IMR-90 (cell line): ENCODE data around the gene PPM1M. TPM values are rescaled to one million over a fixed set of nuclear protein-coding genes. Genes with fewer than 3 reads are reported as not detected.
A peak's percentile ranks its signal among the peaks of the same experiment; 100 is the strongest.

ENCODE experiments used
- ATAC-seq: fragments of 200-7000 bp; cut with Tn5 transposase; 2 replicates; pipeline ENCODE4 v1.9.1; 2020; ENCODE audit warnings: low read depth, mild to moderate bottlenecking, moderate library complexity
- BruUV-seq: library from RNA; stranded (reverse); fragments of 400-500 nt; replicated peaks from 2 replicates; lab custom pipeline; 2021; lab: Mats Ljungman, UMichigan
- CTCF ChIA-PET: fragments of 300-600 bp; formaldehyde crosslinking; extraction: SDS; loops from one replicate; lab custom pipeline; 2021; ENCODE audit warnings: antibody characterized with exemption; lab: Yijun Ruan, JAX
- POLR2A ChIA-PET: fragments of 300-600 bp; sonication (Branson Sonifier 250); formaldehyde crosslinking; loops from one replicate; lab custom pipeline; 2022; ENCODE audit warnings: antibody characterized with exemption; ENCODE audit not compliant: unreplicated experiment; lab: Charles Lee
- DNase-seq: peaks from one replicate; pipeline ENCODE4 v3.0.0; 2013
- H2AFZ ChIP-seq: replicated peaks from 2 replicates; pipeline ENCODE3; 2013; ENCODE audit warnings: low read length, mild to moderate bottlenecking; ENCODE audit not compliant: poor library complexity
- H2AK5ac ChIP-seq: 2 replicates; pipeline ENCODE4 v1.6.1; 2013; ENCODE audit warnings: low read depth, low read length, inconsistent platforms
- H2AK9ac ChIP-seq: replicated peaks from 2 replicates; pipeline ENCODE3; 2013; ENCODE audit warnings: mild to moderate bottlenecking, low read depth, low read length, moderate library complexity; ENCODE audit not compliant: poor library complexity
- H2BK120ac ChIP-seq: 2 replicates; pipeline ENCODE4 v1.6.1; 2013; ENCODE audit warnings: low read depth, low read length, inconsistent platforms
- H2BK15ac ChIP-seq: 3 replicates; pipeline ENCODE4 v1.6.1; 2013; ENCODE audit warnings: low read depth, low read length, inconsistent platforms
- H2BK20ac ChIP-seq: 2 replicates; pipeline ENCODE4 v1.6.1; 2013; ENCODE audit warnings: low read depth, mild to moderate bottlenecking, inconsistent platforms, low read length, moderate library complexity
- H2BK5ac ChIP-seq: 2 replicates; pipeline ENCODE4 v1.6.1; 2013; ENCODE audit warnings: mild to moderate bottlenecking, low read depth, low read length, inconsistent platforms; ENCODE audit not compliant: poor library complexity, severe bottlenecking
- H3K14ac ChIP-seq: replicated peaks from 2 replicates; pipeline ENCODE4 v1.6.1; 2013; ENCODE audit warnings: low read depth, low read length, inconsistent platforms
- H3K18ac ChIP-seq: 2 replicates; pipeline ENCODE4 v1.6.1; 2013; ENCODE audit warnings: low read depth, low read length, control low read depth
- H3K23ac ChIP-seq: 2 replicates; pipeline ENCODE4 v1.6.1; 2013; ENCODE audit warnings: low read depth, low read length, inconsistent platforms
- H3K27ac ChIP-seq: 2 replicates; pipeline ENCODE4 v1.5.1; 2013; ENCODE audit warnings: mild to moderate bottlenecking, control low read depth, low read length; ENCODE audit not compliant: insufficient read depth
- H3K27me3 ChIP-seq: 2 replicates; pipeline ENCODE4 v1.6.1; 2013; ENCODE audit warnings: low read length; ENCODE audit not compliant: control insufficient read depth, insufficient read depth
- H3K36me3 ChIP-seq: 2 replicates; pipeline ENCODE4 v1.6.1; 2013; ENCODE audit warnings: low read length, mixed read lengths; ENCODE audit not compliant: control insufficient read depth, insufficient read depth
- H3K4ac ChIP-seq: 2 replicates; pipeline ENCODE4 v1.6.1; 2013; ENCODE audit warnings: low read depth, low read length, inconsistent platforms
- H3K4me1 ChIP-seq: 2 replicates; pipeline ENCODE4 v1.6.1; 2013; ENCODE audit warnings: low read length, mixed read lengths; ENCODE audit not compliant: control insufficient read depth, insufficient read depth
- H3K4me2 ChIP-seq: 2 replicates; pipeline ENCODE4 v1.6.1; 2013; ENCODE audit warnings: low read depth, mild to moderate bottlenecking, control low read depth, low read length, moderate library complexity
- H3K4me3 ChIP-seq: 2 replicates; pipeline ENCODE4 v1.5.1; 2013; ENCODE audit warnings: low read depth, mild to moderate bottlenecking, control low read depth, low read length, moderate library complexity; ENCODE audit not compliant: insufficient read depth
- H3K56ac ChIP-seq: 2 replicates; pipeline ENCODE4 v1.6.1; 2013; ENCODE audit warnings: low read length, inconsistent platforms; ENCODE audit not compliant: insufficient read depth; ENCODE audit errors: extremely low read depth
- H3K79me1 ChIP-seq, 2 experiments: 2 replicates each; pipeline ENCODE4 v1.6.1; 2013; ENCODE audit warnings: low read length in 2 of 2, inconsistent platforms in 1 of 2, low read depth in 1 of 2
- H3K9ac ChIP-seq: 2 replicates; pipeline ENCODE4 v1.6.1; 2013; ENCODE audit warnings: low read depth, low read length, control low read depth
- H3K9me1 ChIP-seq: 2 replicates; pipeline ENCODE4 v1.6.1; 2013; ENCODE audit warnings: low read length, inconsistent platforms; ENCODE audit not compliant: insufficient read depth
- H3K9me3 ChIP-seq: 2 replicates; pipeline ENCODE4 v1.6.1; 2013; ENCODE audit warnings: low read length; ENCODE audit not compliant: control insufficient read depth, insufficient read depth
- H4K20me1 ChIP-seq: 2 replicates; pipeline ENCODE4 v1.6.1; 2013; ENCODE audit warnings: low read length, inconsistent platforms; ENCODE audit not compliant: insufficient read depth
- H4K5ac ChIP-seq: 2 replicates; pipeline ENCODE4 v1.6.1; 2013; ENCODE audit warnings: mild to moderate bottlenecking, low read depth, low read length, control low read depth
- H4K8ac ChIP-seq, 2 experiments: 2 replicates each; pipeline ENCODE4 v1.6.1; 2013; ENCODE audit warnings: low read depth in 2 of 2, low read length in 2 of 2, control low read depth in 1 of 2, inconsistent platforms in 1 of 2
- H4K91ac ChIP-seq: 2 replicates; pipeline ENCODE4 v1.6.1; 2013; ENCODE audit warnings: low read depth, low read length, inconsistent platforms; ENCODE audit not compliant: insufficient read depth
- BHLHE40 ChIP-seq: fragments of 150-350 bp; IDR thresholded peaks from 2 replicates; pipeline ENCODE4 v1.6.1; 2016; ENCODE audit warnings: mild to moderate bottlenecking, low read depth, low read length
- CHD1 ChIP-seq: IDR thresholded peaks from 2 replicates; pipeline ENCODE4 v1.6.1; 2012; ENCODE audit warnings: low read depth, low read length, improper control_type of control experiment
- FOS ChIP-seq: fragments of 150-350 bp; IDR thresholded peaks from 2 replicates; pipeline ENCODE4 v1.6.1; 2016; ENCODE audit warnings: low read depth, low read length
- MAFK ChIP-seq: IDR thresholded peaks from 2 replicates; pipeline ENCODE4 v1.6.1; 2012; ENCODE audit warnings: low read depth, low read length, improper control_type of control experiment
- MXI1 ChIP-seq: IDR thresholded peaks from 2 replicates; pipeline ENCODE4 v1.6.1; 2012; ENCODE audit warnings: low read depth, mild to moderate bottlenecking, low read length, moderate library complexity, borderline replicate concordance
- NFE2L2 ChIP-seq: fragments of 150-350 bp; IDR thresholded peaks from 2 replicates; pipeline ENCODE4 v1.6.1; 2016; ENCODE audit warnings: low read depth, mild to moderate bottlenecking, low read length
- POLR2A ChIP-seq: IDR thresholded peaks from 2 replicates; pipeline ENCODE4 v1.6.1; 2012; ENCODE audit warnings: mild to moderate bottlenecking, low read depth, low read length
- RAD21 ChIP-seq: IDR thresholded peaks from 2 replicates; pipeline ENCODE4 v1.6.1; 2012; ENCODE audit warnings: low read length, improper control_type of control experiment
- RCOR1 ChIP-seq: IDR thresholded peaks from 2 replicates; pipeline ENCODE4 v1.6.1; 2012; ENCODE audit warnings: mild to moderate bottlenecking, low read length, improper control_type of control experiment; ENCODE audit not compliant: insufficient replicate concordance
- RFX5 ChIP-seq: IDR thresholded peaks from 2 replicates; pipeline ENCODE4 v1.8.0; 2012; ENCODE audit warnings: low read depth, mild to moderate bottlenecking, low read length, moderate library complexity
- SMC3 ChIP-seq: fragments of 150-350 bp; IDR thresholded peaks from 2 replicates; pipeline ENCODE4 v1.6.1; 2016; ENCODE audit warnings: low read depth, mild to moderate bottlenecking, antibody characterized with exemption, low read length, moderate library complexity
- WGBS, 2 experiments: methylation state at CpG; one replicate each; pipeline versions ENCODE4 v1.1.5 to v1.1.7; 2013; ENCODE audit warnings: missing lambda C conversion rate in 2 of 2; ENCODE audit not compliant: insufficient read length in 1 of 2; ENCODE audit errors: extremely low coverage in 2 of 2; 5-methylcytosine and 5-hydroxymethylcytosine counted together
- dilution Hi-C: fragments of 300-500 bp; cut with HindIII; formaldehyde crosslinking; loops from one replicate; pipeline ENCODE4 v1.14.3; 2018; ENCODE audit warnings: low sequenced_read_pairs; ENCODE audit not compliant: unreplicated experiment
- in situ Hi-C: fragments of 300-500 bp; cut with MboI; formaldehyde crosslinking; loops from 3 replicates; pipeline ENCODE4 v1.14.3; 2019; ENCODE audit warnings: low sequenced_read_pairs, inconsistent platforms, mixed read lengths
- intact Hi-C: fragments of 100-400 bp; cut with micrococcal nuclease; formaldehyde crosslinking; loops from 2 replicates; pipeline ENCODE4 v1.10.0; 2022
- polyA plus RNA-seq, 3 experiments: library from polyadenylated mRNA; depleted of rRNA; stranded (reverse); fragments of >200 nt; gene quantifications; 2 replicates each; pipeline ENCODE4 v1.2.3, GENCODE V29; 2012; ENCODE audit warnings: low replicate concordance in 1 of 3
- total RNA-seq: library from RNA; depleted of rRNA; stranded (reverse); fragments of >200 nt; gene quantifications from 2 replicates; pipeline ENCODE4 v1.2.3, GENCODE V29; 2012
- TF ChIP-seq, protein P1 (sequence below): fragments of 150-350 bp; IDR thresholded peaks from 2 replicates; pipeline ENCODE4 v1.6.1; 2017; ENCODE audit warnings: mild to moderate bottlenecking, antibody characterized with exemption, low read length, low read depth
- TF ChIP-seq, protein P2 (sequence below): fragments of 150-350 bp; IDR thresholded peaks from 2 replicates; pipeline ENCODE4 v1.6.1; 2016; ENCODE audit warnings: low read depth, mild to moderate bottlenecking, low read length, moderate library complexity, borderline replicate concordance
- TF ChIP-seq, protein P3 (sequence below): conservative IDR thresholded peaks from 2 replicates; pipeline ENCODE4 v1.5.1; 2012; ENCODE audit warnings: mild to moderate bottlenecking, low read depth, low read length, improper control_type of control experiment

PPM1M gene
- total and polyA plus RNA-seq, 2 of the 4 experiments (the other 2 are of a cell fraction) = 12.2 to 18.1 TPM

DNA sequence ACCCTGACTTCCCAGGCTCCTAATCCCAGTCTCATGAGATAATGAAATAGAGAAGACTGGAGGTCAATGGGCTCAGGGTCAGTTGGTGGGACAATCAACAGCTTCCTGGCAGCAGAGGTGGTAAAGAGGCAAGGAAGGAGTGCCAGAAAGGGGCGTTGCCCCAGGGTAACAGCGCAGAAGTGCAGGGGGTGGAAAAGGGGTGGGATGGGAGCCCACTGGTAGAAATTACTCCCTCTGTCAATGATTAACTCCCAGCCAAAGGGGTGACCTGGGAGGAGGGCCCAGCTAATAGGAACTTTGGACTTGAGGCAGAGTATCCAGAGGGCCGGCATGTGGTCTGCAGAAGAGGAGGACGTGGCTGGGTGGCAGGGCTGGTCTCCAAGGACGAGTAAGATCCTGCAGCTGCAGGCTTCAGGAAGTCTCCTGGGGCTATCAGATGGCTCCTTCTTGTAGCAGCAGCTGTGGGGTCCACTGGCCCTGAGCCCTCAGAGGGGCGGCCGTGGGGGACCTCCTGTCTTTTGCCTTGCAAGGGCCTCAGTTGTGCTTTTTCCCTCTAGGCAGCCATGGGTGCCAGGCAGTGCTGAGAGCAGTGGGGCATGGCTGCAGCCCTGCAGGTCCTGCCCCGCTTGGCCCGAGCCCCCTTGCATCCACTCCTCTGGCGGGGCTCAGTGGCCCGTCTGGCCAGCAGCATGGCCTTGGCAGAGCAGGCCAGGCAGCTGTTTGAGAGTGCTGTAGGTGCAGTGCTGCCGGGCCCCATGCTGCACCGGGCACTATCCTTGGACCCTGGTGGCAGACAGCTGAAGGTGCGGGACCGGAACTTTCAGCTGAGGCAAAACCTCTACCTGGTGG lies 44.4 kb downstream of the PPM1M start:
- ATAC-seq (no peak), DNase-seq (no peak)
- Histone ChIP-seq H3K4me1 (peaks cover 6% of the 10 kb centered on the region), H3K27me3 (no peaks in the 10 kb centered on the region), H2BK20ac (no peak overlapping the region), H3K56ac (no peak overlapping the region), H3K9me3 (no peaks in the 10 kb centered on the region), H3K4me3 (no peak overlapping the region), H3K4ac (no peak overlapping the region), H3K14ac (no peak overlapping the region), H3K27ac (no peak overlapping the region), H2AFZ (no peak overlapping the region), H4K91ac (no peak overlapping the region), H3K18ac (no peak overlapping the region), H3K9me1 (peaks cover 18% of the 10 kb centered on the region), H2BK120ac (no peak overlapping the region), H3K9ac (no peak overlapping the region), H3K36me3 (peaks cover 14% of the 10 kb centered on the region; the same call in 1 of the 2 replicates), H2AK9ac (peak overlapping the region; percentile 23), H2BK15ac (no peak overlapping the region), H4K5ac (no peak overlapping the region), H2AK5ac (no peak overlapping the region), H2BK5ac (no peak overlapping the region), H3K4me2 (no peak overlapping the region), H3K79me1 (peaks cover 19 to 33% of the 10 kb centered on the region in 2 experiments), H3K23ac (no peak overlapping the region), H4K8ac (no peak overlapping the region), H4K20me1 (no peaks in the 10 kb centered on the region)
- CTCF ChIA-PET = interaction anchor here (0.5 to 1.3 kb wide), 3 partner anchors 10 to 50 kb away, joined by 3 to 6 read pairs (median 5); no protein-coding TSS in a partner anchor
- BruUV-seq = no TSS peak
- dilution Hi-C loops (no loop called here), intact Hi-C loops (loop anchor here (5.0 kb wide), 1 partner anchor 97 kb away; no protein-coding TSS in a partner anchor), in situ Hi-C loops (loop anchor here (5.0 kb wide), 1 partner anchor 52 kb away; no protein-coding TSS in a partner anchor)
- WGBS, 2 experiments = 80% methylated on average over 9 of the region's 15 CpGs; no CpG with 5 or more reads in 1 of the 2 experiments
- POLR2A ChIA-PET = interaction anchor here (0.6 kb wide), 1 partner anchor 20 kb away, joined by 3 read pairs; no protein-coding TSS in a partner anchor
- TF ChIP-seq MXI1 = no peak
- TF ChIP-seq, protein P1, sequence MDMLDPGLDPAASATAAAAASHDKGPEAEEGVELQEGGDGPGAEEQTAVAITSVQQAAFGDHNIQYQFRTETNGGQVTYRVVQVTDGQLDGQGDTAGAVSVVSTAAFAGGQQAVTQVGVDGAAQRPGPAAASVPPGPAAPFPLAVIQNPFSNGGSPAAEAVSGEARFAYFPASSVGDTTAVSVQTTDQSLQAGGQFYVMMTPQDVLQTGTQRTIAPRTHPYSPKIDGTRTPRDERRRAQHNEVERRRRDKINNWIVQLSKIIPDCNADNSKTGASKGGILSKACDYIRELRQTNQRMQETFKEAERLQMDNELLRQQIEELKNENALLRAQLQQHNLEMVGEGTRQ = no peak
- TF ChIP-seq CHD1 = no peak
- no peak for TF ChIP-seq NFE2L2
- TF ChIP-seq FOS = no peak
- no peak for TF ChIP-seq MAFK
- TF ChIP-seq RFX5 = no peak
- TF ChIP-seq RAD21 = no peak
- no peak for TF ChIP-seq RCOR1
- TF ChIP-seq, protein P2, sequence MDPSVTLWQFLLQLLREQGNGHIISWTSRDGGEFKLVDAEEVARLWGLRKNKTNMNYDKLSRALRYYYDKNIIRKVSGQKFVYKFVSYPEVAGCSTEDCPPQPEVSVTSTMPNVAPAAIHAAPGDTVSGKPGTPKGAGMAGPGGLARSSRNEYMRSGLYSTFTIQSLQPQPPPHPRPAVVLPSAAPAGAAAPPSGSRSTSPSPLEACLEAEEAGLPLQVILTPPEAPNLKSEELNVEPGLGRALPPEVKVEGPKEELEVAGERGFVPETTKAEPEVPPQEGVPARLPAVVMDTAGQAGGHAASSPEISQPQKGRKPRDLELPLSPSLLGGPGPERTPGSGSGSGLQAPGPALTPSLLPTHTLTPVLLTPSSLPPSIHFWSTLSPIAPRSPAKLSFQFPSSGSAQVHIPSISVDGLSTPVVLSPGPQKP = no peak
- no peak for TF ChIP-seq SMC3
- TF ChIP-seq BHLHE40 = no peak
- no peak for TF ChIP-seq POLR2A
- TF ChIP-seq, protein P3, sequence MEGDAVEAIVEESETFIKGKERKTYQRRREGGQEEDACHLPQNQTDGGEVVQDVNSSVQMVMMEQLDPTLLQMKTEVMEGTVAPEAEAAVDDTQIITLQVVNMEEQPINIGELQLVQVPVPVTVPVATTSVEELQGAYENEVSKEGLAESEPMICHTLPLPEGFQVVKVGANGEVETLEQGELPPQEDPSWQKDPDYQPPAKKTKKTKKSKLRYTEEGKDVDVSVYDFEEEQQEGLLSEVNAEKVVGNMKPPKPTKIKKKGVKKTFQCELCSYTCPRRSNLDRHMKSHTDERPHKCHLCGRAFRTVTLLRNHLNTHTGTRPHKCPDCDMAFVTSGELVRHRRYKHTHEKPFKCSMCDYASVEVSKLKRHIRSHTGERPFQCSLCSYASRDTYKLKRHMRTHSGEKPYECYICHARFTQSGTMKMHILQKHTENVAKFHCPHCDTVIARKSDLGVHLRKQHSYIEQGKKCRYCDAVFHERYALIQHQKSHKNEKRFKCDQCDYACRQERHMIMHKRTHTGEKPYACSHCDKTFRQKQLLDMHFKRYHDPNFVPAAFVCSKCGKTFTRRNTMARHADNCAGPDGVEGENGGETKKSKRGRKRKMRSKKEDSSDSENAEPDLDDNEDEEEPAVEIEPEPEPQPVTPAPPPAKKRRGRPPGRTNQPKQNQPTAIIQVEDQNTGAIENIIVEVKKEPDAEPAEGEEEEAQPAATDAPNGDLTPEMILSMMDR = no peak
